Choroid plexus epithelial cell (primary cell): ENCODE measurements around the gene GFRAL.

Source experiments
- DNase-seq: peaks from one replicate; pipeline ENCODE4 v3.0.0-alpha.2; 2010; ENCODE audit warnings: low read depth
- H3K4me3 ChIP-seq: 2 replicates; pipeline ENCODE4 v1.5.1; 2011; ENCODE audit warnings: low read depth, mild to moderate bottlenecking, control low read depth, low read length, moderate library complexity
- TF ChIP-seq, protein P1 (sequence below): conservative IDR thresholded peaks from 2 replicates; pipeline ENCODE4 v1.5.1; 2011; ENCODE audit warnings: low read depth, mild to moderate bottlenecking, control low read depth, inconsistent platforms, low read length, moderate library complexity

The GFRAL gene

DNA sequence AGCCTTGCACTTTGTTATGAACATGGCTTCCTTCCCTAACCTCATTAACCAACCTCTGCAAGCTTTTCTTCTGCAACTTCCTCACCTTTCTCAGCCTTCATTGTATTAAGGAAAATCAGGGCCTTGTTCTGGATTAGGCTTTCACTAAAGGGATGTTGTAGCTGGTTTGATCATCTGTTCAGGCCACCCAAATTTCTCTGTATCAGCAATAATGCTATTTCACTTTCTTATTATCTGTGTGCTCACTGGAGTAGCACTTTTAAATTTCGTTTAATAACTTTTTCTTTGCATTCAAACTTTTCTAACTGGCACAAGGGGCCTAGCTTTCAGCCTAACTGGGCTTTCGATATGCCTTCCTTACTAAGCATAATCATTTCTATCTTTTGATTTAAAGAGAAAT, 96.7 kb downstream of the GFRAL start:
- TF ChIP-seq, protein P1, sequence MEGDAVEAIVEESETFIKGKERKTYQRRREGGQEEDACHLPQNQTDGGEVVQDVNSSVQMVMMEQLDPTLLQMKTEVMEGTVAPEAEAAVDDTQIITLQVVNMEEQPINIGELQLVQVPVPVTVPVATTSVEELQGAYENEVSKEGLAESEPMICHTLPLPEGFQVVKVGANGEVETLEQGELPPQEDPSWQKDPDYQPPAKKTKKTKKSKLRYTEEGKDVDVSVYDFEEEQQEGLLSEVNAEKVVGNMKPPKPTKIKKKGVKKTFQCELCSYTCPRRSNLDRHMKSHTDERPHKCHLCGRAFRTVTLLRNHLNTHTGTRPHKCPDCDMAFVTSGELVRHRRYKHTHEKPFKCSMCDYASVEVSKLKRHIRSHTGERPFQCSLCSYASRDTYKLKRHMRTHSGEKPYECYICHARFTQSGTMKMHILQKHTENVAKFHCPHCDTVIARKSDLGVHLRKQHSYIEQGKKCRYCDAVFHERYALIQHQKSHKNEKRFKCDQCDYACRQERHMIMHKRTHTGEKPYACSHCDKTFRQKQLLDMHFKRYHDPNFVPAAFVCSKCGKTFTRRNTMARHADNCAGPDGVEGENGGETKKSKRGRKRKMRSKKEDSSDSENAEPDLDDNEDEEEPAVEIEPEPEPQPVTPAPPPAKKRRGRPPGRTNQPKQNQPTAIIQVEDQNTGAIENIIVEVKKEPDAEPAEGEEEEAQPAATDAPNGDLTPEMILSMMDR: no peak
- no peak overlapping the region for H3K4me3 ChIP-seq
- DNase-seq: no peak

DNA sequence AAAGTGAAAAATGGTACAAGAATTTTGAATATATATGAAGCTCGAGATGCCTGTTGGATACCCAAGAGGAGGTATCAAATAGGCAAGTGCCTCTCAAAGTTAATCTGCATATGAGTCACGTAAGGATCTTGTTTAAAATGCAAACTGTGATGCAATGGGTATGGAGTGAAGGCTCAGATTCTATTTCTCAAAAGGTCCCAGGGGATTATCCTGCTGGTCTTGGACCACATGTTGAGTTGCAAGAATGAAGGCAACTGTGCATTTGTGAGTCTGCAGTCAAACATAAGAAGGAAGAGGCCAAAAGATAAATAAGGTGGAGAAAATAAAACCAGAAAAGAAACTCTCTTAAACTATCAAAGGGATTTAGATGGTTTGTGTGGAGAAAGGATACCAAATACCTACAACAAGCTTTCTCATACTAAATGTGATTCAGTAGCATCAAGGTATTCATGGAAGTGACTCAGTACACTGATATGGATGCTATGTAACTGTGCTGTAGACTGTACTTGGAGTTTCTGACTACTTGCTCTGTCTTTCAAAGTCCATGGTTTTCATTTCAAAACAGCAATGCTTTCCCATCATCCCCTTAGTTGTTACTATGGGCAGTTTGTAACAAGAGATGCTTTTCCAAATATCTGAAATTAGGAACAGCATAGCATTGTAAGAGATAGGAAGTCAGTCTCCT, 106.3 kb downstream of the GFRAL start:
- peak; percentile 97 for DNase-seq
- TF ChIP-seq, protein P1: no peak
- no peak overlapping the region for H3K4me3 ChIP-seq

DNA sequence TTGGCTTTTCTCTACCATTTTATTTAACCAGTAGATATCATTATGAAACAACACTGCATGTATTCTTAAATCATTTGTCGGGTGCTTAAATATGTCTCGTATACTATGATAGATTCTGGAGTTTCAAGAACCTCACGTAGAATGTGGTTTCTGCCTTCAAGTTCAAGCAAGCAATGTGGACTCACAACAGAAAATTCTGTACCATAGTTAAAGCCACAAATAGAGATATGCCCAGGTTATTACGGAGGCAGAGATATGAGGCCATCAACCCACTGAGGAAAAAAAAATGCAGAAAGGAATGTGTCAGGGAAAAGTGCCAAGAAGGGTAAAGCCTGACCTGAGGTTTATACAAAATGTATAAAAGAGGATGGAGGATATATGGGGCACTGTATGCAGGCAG, 109.9 kb downstream of the GFRAL start:
- peak; percentile 26 for DNase-seq
- TF ChIP-seq, protein P1: no peak

DNA sequence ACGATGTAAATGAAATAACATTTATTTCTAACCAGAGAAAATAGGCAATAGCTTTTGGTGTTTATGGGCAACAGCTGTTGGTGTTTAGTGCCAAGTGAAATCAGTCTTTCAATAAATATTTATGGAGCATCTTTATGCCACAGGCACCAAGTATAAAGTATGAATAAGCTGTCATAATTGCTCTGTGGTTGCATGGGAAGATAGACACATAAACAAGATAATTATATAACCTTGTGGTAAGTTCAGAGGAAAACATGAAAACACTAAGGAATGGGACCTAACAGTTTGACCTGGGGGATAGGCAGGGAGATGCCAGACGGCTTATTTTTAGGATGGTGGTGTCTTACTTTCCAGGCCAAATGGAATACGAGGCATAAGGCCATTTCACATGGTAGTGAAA, 110.9 kb downstream of the GFRAL start:
- no peak overlapping the region for H3K4me3 ChIP-seq
- no peak for DNase-seq
- TF ChIP-seq, protein P1: no peak

More for the DNA sequence above, 109.9 kb downstream of the GFRAL start:
- H3K4me3 ChIP-seq: no peak overlapping the region

DNA sequence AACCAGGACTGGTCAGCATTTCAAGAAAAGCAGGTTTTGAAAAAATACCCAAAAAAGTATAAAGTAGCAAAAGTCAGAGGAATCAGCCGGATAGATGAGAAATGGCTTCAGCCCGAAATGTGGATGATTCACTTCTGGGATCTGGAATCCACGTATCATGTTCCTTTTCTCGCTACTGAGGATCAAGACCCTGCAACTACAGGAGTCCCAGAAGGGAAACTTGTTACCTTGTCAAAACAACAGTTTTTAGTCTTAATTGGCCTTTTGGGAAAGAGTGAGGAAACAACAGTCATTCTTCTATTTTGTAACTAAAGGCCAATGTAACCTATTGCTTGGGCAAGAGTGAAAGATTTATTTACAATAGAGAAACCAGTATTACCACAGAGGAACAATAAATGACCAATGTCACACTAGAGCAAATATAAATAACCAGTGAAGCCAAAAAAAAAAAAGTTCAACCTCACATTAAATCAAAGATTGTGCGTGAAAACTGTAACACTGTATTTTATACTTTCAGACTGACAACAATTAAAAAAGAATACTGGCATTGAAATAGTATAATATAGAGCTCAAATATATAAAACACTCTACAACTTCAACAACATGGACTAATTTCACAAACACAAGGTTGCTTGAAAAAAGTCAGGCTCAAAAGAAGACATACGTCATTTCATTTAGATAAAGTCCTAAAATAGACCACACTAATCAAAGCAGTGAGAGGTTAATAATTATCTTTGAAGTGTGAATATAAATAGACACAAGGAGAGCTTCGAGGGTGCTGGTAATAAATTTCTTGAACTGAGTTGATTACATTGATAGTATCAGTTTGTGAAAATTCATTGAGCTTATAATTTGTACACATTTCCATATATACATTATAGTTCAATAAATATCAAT, 116.2 kb downstream of the GFRAL start:
- peak; percentile 5 for DNase-seq
- TF ChIP-seq, protein P1: no peak
- no peak overlapping the region for H3K4me3 ChIP-seq

DNA sequence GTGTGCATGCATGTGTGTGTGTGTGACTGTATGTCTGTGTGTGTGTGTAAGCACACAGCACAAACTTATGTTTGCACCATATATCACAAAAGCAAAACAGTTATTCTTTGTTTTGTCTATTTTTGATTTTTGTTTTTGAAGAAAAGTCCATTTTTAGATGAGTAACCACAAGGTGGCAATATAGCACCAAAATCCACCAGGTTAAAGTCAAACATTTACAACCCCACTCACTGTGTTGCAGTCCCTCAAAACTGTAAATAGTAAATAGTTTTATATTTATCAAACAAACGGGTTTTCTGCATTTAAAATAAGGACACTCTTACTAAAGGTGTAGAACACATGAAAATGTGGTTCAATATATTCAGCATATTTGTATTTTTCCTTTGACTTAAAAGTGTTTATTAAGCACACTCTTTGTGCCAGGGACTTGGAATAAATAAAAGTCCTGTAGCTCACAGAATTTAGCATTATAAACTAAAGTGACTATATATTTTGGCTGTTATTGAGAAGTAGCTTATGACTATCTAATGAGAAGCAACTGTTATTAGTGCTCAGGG, 118.5 kb downstream of the GFRAL start:
- DNase-seq: peak; percentile 69
- TF ChIP-seq, protein P1: peak; percentile 59
- H3K4me3 ChIP-seq: no peak overlapping the region
